Stomach (tissue), 4 donors: ENCODE measurements around the gene SRGAP2B.
"Not testable (repeated sequence)": the region's sequence is repeated elsewhere in the genome, so short reads cannot be mapped to it uniquely, and the experiment has no call there.

Source experiments
- POLR2A ChIP-seq, 4 donors: fragments of 450-650 bp; IDR thresholded peaks; one replicate each; pipeline ENCODE4 v1.6.1; 2016; ENCODE audit warnings: antibody characterized with exemption in 4 of 4, control low read depth in 2 of 4, mild to moderate bottlenecking in 1 of 4, moderate library complexity in 1 of 4
- POLR2AphosphoS5 ChIP-seq, 3 donors: sonication (generic); formaldehyde crosslinking; IDR thresholded peaks; one replicate each; pipeline ENCODE4 v1.6.1; 2016; ENCODE audit warnings: antibody characterized with exemption in 3 of 3

DNA sequence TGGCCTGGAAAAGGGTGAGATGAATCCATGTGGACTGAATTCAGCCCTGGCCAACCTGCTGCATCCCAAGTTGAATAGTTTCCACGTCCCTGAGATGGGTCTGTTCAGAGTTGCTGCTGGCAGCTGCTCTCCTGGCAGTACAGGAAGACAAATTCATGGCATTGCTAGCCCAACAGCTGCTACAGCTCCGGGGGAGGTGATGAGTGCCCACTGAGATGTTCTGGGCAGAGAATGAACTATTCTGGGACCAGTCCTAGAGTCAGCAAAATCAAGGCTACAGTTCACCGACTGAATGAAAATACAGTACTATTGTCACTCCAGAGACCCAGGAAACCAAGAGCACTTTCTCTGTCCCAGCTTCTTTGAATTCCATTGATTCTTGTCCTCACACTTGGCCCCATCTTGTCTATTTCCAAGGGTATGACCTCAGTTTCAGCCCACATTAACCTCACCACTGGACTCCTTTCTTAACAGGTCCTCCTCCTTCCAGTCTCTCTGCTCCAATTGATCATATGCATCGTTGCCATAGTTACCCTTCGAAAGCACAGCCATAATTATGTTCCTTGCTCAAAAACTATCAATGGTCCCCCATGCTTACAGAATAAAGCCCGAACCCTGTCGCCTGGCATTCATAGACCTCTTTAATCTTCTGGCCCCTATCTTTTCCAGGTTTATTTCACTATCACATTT lies 108.8 kb downstream of the SRGAP2B start:
- not testable (repeated sequence) for TF ChIP-seq POLR2AphosphoS5, POLR2A (IDR thresholded peaks at IDR 0.05)
